Esophagus muscularis mucosa (tissue), 4 donors: ENCODE results near the gene CRKL. TPM values are rescaled to one million over a fixed set of nuclear protein-coding genes. Genes with fewer than 3 reads are reported as not detected.

Experiments used
- DNase-seq: peaks from one replicate; pipeline ENCODE4 v3.0.0-alpha.2; 2017; ENCODE audit errors: extremely low spot score
- H3K27ac ChIP-seq, 4 donors: fragments of 200-600 bp; sonication (generic); replicated peaks in 1 of 4; 1 replicate in 3 of 4; 2 replicates in 1 of 4; pipeline ENCODE4 v1.5.1; 2016 to 2019; ENCODE audit warnings: mild to moderate bottlenecking in 1 of 4
- H3K27me3 ChIP-seq, 4 donors: fragments of 200-600 bp; sonication (generic); one replicate each; pipeline versions ENCODE4 v1.5.1 to v1.6.0; 2016 to 2019
- H3K36me3 ChIP-seq, 4 donors: fragments of 200-600 bp; sonication (generic); one replicate each; pipeline ENCODE4 v1.5.1; 2016 to 2019
- H3K4me1 ChIP-seq, 4 donors: fragments of 200-600 bp; sonication (generic); one replicate each; pipeline ENCODE4 v1.5.1; 2016 to 2019
- H3K4me3 ChIP-seq, 4 donors: fragments of 200-600 bp; sonication (generic); 1 replicate in 2 of 4; 2 replicates in 2 of 4; pipeline ENCODE4 v1.5.1; 2016 to 2019; ENCODE audit warnings: mild to moderate bottlenecking in 4 of 4, moderate library complexity in 1 of 4
- H3K9me3 ChIP-seq, 4 donors: fragments of 200-600 bp; sonication (generic); 1 replicate in 3 of 4; 2 replicates in 1 of 4; pipeline ENCODE4 v1.5.1; 2016 to 2019
- CTCF ChIP-seq, 3 experiments: fragments of 200-600 bp in 2 of 3; fragments of 450-650 bp in 1 of 3; sonication (generic) in 2 of 3; IDR thresholded peaks; one replicate each; pipeline ENCODE4 v1.5.1; 2017 to 2019; ENCODE audit warnings: antibody characterized with exemption in 3 of 3, mild to moderate bottlenecking in 2 of 3, moderate library complexity in 1 of 3
- EP300 ChIP-seq: sonication (generic); formaldehyde crosslinking; IDR thresholded peaks from one replicate; pipeline ENCODE4 v1.6.1; 2017; ENCODE audit warnings: antibody characterized with exemption
- POLR2A ChIP-seq: fragments of 450-650 bp; IDR thresholded peaks from one replicate; pipeline ENCODE4 v1.6.1; 2017; ENCODE audit warnings: antibody characterized with exemption, moderate library complexity, mild to moderate bottlenecking, low read depth
- POLR2AphosphoS5 ChIP-seq, 2 donors: sonication (generic); formaldehyde crosslinking; IDR thresholded peaks; one replicate each; pipeline ENCODE4 v1.6.1; 2017; ENCODE audit warnings: antibody characterized with exemption in 2 of 2
- WGBS: methylation state at CpG from one replicate; pipeline ENCODE4 v1.1.5; 2018; 5-methylcytosine and 5-hydroxymethylcytosine counted together
- intact Hi-C: fragments of 100-400 bp; cut with DNase I; formaldehyde crosslinking; loops from one replicate; pipeline ENCODE4 v1.15.1; 2023
- total RNA-seq, 4 donors: library from RNA; depleted of rRNA; stranded (reverse); fragments of >200 nt; gene quantifications; one replicate each; pipeline versions ENCODE4 v1.1.0 to v1.2.1, GENCODE V29; 2016

Gene CRKL
- total RNA-seq, 4 donors from 2014 or later, result 34.9 to 56.2 (median 47.9) TPM

DNA sequence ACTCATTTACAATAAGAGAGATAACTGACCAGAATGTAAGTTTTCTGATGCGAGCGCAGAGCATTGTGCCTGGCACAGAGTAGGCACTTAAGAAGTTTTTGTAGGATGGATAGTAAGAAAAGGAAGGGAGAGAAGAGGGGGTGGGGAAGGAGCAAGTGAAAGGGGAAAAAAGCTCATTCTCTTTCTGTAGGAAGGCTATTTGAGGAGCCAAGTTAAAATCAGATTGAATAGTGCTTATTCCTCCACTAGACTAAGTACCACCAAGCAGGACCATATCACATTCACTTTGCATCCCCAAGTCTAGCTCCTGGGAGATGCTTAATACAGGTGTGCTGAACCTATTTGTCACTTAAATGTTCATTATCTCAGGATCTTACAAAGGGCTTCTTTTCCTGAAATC is 14.1 kb upstream of the CRKL start:
- 97% methylated on average over 2 of the region's 2 CpGs for WGBS
- H3K4me3 ChIP-seq, result no peak overlapping the region
- H3K27ac ChIP-seq, result no peak overlapping the region
- no peaks in the 10 kb centered on the region for H3K27me3 ChIP-seq
- no peaks in the 10 kb centered on the region for H3K36me3 ChIP-seq
- no peaks in the 10 kb centered on the region for H3K9me3 ChIP-seq
- TF ChIP-seq POLR2AphosphoS5 (IDR thresholded peaks at IDR 0.05), result no peak
- no peak for TF ChIP-seq CTCF (IDR thresholded peaks at IDR 0.05)
- no peak for TF ChIP-seq POLR2A
- intact Hi-C loops, result no loop called here
- DNase-seq, result no peak
- H3K4me1 ChIP-seq, result no peaks in the 10 kb centered on the region

DNA sequence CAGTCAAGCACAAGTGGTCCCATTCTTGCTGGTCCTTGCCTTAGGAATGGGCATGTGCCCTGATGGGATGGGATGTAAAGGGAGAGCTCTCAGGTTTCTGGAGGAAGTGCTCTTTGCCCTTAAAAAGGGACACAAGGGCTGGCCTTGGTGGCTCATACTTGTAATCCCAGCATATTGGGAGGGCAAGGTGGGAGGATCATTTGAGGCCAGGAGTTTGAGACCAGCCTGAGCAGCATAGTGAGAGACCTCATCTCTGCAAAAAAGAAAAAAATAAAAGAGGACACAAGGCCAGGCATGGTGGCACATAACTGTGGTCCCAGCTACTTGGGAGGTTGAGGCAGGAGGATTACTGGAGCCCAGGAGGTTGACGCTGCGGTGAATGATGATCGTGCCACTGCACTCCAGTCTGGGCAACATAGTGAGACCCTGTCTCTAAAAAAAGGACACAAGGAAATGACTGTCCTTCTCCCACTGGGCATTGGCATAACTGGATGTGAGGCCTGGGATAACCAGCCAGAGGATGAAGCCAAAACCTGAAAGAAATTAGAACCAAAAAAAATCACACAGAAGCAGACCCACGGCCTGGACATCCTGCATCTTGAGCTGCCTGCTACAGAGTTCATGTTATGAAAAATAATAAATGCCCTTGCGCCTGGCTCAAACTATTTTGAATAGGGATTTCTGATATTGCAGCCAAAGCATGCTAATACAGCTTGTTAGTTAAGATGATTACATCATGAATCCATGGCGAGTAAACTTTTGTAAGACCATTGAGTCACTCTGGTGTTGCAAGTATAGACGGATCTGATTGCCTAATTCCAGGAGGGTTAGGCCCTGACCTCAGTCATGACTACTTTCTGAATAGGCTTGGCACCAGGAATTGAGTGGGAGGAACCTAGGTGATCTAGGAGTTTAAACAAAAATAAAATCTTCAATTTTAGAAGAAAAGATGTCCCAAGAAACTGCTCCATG is 12.9 kb upstream of the CRKL start:
- Histone ChIP-seq H3K36me3 (no peaks in the 10 kb centered on the region), H3K9me3 (no peaks in the 10 kb centered on the region), H3K4me3 (no peak overlapping the region), H3K27ac (no peak overlapping the region), H3K27me3 (no peaks in the 10 kb centered on the region), H3K4me1 (no peaks in the 10 kb centered on the region)
- DNase-seq, result no peak
- TF ChIP-seq CTCF (IDR thresholded peaks at IDR 0.05), result no peak
- peak; percentile 7 to 71 for TF ChIP-seq POLR2AphosphoS5 (IDR thresholded peaks at IDR 0.05)
- TF ChIP-seq POLR2A, result no peak
- TF ChIP-seq EP300, result no peak
- WGBS, result 85% methylated on average over 7 of the region's 7 CpGs
- intact Hi-C loops, result no loop called here

- WGBS, result 88% methylated on average over 3 of the region's 3 CpGs
- no peaks in the 10 kb centered on the region for H3K9me3 ChIP-seq
- H3K27ac ChIP-seq, result no peak overlapping the region
- no peaks in the 10 kb centered on the region for H3K27me3 ChIP-seq
- TF ChIP-seq POLR2A, result no peak
- TF ChIP-seq EP300, result no peak
- TF ChIP-seq CTCF (IDR thresholded peaks at IDR 0.05), result no peak
- TF ChIP-seq POLR2AphosphoS5 (IDR thresholded peaks at IDR 0.05), result no peak
- intact Hi-C loops, result no loop called here
- DNase-seq, result no peak
- H3K36me3 ChIP-seq, result no peaks in the 10 kb centered on the region
- no peaks in the 10 kb centered on the region for H3K4me1 ChIP-seq
- H3K4me3 ChIP-seq, result no peak overlapping the region
Observed at GRCh38 chr22:20904980-20905355, 12.2 kb upstream of the CRKL start.

GRCh38 chr22:20905415-20906386 is 11.5 kb upstream of the CRKL start:
- Histone ChIP-seq H3K4me3 (no peak overlapping the region), H3K27me3 (no peaks in the 10 kb centered on the region), H3K9me3 (no peaks in the 10 kb centered on the region), H3K27ac (no peak overlapping the region), H3K36me3 (no peaks in the 10 kb centered on the region), H3K4me1 (no peaks in the 10 kb centered on the region)
- no peak for DNase-seq
- 57% methylated on average over 4 of the region's 4 CpGs for WGBS
- intact Hi-C loops, result no loop called here
- no peak for TF ChIP-seq POLR2A
- no peak for TF ChIP-seq POLR2AphosphoS5 (IDR thresholded peaks at IDR 0.05)
- TF ChIP-seq EP300, result no peak
- TF ChIP-seq CTCF (IDR thresholded peaks at IDR 0.05), result no peak
